ENCODE measurements around the gene PJVK. TPM values are rescaled to one million over a fixed set of nuclear protein-coding genes. Genes with fewer than 3 reads are reported as not detected.

Gene PJVK
- polyA plus RNA-seq, 1 donor from 2014 or later = 5.5 TPM

DNA sequence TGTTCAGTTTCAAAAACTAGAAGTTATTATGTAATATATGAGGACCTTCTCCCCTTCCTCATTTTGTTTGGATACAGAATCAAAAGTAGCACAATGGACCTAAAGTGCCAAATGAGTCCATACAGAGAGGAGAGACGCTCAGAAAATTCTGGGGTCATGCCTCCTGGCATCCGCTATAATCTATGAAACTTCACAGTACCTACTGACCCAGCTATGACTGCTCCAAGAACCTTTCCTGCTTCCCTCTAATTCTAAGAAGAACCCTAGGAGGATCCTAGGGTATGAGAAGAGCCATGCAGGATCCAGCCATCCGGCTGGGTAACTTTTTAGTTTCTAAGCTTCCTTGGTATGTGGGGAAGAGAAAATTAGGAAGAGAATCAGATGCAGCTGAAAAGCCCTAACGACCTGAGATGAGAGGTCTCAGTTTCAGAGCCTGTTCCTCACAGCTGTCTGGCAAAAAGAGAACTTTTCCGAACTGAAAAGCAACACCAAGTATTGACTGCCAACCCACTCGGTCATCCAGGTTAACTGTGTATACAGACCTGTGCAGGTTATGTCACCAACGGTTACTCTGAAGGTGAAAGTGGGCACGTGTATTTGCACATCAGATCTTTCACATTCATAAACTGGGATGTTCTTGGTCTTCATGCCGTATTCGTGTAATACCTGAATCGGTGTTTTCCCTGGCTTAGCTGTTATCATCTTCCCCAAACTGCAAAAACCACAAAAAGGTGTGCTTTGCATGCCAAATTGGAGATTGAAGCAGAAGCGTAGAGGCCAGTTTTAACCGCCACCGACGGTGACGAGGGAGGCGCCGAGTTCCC is 1.3 kb upstream of the PJVK start:
- Histone ChIP-seq H3F3A (ENCODE audit: insufficient read depth, low read length, poor library complexity, severe bottlenecking) (no peaks in the 10 kb centered on the region), H2AFZ (ENCODE audit: low read depth, low read length) (peak overlapping the region; percentile 16)

DNA sequence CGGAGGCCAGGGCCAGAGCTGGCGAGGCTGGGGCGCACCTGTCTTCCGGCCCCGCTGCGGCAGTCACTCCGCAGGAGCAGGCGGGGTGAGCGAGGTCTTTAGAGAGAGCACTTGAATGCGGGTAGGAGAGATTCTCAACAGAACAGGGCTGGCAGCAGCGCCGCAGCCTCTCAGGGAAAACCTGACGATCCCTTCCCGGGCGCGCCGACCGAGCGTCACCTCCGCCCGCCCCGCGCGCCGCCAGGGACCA is 729 bp upstream of the PJVK start:
- Histone ChIP-seq H3K9ac (ENCODE audit: low read length) (peak overlapping the region; percentile 95), H3K27me3 (ENCODE audit: insufficient read depth, low read depth, low read length) (no peaks in the 10 kb centered on the region), H3K4me3 (ENCODE audit: low read length) (peak overlapping the region; percentile 78), H3K79me2 (replicated peaks; ENCODE audit: insufficient read depth, low read length) (peaks cover 28% of the 10 kb centered on the region), H3K36me3 (ENCODE audit: insufficient read depth, low read length) (no peaks in the 10 kb centered on the region), H2AFZ (ENCODE audit: low read depth, low read length) (peak overlapping the region; percentile 16), H3K9me2 (ENCODE audit: insufficient read depth, low read length) (no peaks in the 10 kb centered on the region), H3K27ac (ENCODE audit: low read length) (peak overlapping the region; percentile 92), H3K4me2 (ENCODE audit: low read length) (no peak overlapping the region), H3F3A (ENCODE audit: insufficient read depth, low read length, poor library complexity, severe bottlenecking) (no peaks in the 10 kb centered on the region), H3K9me3 (ENCODE audit: low read length) (no peaks in the 10 kb centered on the region), H4K20me1 (ENCODE audit: insufficient read depth) (no peaks in the 10 kb centered on the region)
- TF ChIP-seq TAF1 (IDR thresholded peaks at IDR 0.05; ENCODE audit: low read depth) (no peak), POLR2AphosphoS5 (IDR thresholded peaks at IDR 0.05) (no peak), SMC3 (conservative IDR thresholded peaks at IDR 0.05; ENCODE audit: poor library complexity) (no peak), RAD21 (conservative IDR thresholded peaks at IDR 0.05) (peak; percentile 33), EZH2 (IDR thresholded peaks at IDR 0.05; ENCODE audit: borderline replicate concordance, insufficient read depth, low read length, poor library complexity, severe bottlenecking) (no peak), MXI1 (conservative IDR thresholded peaks at IDR 0.05; ENCODE audit: poor library complexity, severe bottlenecking) (peak; percentile 82)
- TF ChIP-seq, protein P1, sequence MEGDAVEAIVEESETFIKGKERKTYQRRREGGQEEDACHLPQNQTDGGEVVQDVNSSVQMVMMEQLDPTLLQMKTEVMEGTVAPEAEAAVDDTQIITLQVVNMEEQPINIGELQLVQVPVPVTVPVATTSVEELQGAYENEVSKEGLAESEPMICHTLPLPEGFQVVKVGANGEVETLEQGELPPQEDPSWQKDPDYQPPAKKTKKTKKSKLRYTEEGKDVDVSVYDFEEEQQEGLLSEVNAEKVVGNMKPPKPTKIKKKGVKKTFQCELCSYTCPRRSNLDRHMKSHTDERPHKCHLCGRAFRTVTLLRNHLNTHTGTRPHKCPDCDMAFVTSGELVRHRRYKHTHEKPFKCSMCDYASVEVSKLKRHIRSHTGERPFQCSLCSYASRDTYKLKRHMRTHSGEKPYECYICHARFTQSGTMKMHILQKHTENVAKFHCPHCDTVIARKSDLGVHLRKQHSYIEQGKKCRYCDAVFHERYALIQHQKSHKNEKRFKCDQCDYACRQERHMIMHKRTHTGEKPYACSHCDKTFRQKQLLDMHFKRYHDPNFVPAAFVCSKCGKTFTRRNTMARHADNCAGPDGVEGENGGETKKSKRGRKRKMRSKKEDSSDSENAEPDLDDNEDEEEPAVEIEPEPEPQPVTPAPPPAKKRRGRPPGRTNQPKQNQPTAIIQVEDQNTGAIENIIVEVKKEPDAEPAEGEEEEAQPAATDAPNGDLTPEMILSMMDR (IDR thresholded peaks at IDR 0.05; ENCODE audit: poor library complexity, severe bottlenecking) = peak; percentile 16
- TF ChIP-seq, protein P2, sequence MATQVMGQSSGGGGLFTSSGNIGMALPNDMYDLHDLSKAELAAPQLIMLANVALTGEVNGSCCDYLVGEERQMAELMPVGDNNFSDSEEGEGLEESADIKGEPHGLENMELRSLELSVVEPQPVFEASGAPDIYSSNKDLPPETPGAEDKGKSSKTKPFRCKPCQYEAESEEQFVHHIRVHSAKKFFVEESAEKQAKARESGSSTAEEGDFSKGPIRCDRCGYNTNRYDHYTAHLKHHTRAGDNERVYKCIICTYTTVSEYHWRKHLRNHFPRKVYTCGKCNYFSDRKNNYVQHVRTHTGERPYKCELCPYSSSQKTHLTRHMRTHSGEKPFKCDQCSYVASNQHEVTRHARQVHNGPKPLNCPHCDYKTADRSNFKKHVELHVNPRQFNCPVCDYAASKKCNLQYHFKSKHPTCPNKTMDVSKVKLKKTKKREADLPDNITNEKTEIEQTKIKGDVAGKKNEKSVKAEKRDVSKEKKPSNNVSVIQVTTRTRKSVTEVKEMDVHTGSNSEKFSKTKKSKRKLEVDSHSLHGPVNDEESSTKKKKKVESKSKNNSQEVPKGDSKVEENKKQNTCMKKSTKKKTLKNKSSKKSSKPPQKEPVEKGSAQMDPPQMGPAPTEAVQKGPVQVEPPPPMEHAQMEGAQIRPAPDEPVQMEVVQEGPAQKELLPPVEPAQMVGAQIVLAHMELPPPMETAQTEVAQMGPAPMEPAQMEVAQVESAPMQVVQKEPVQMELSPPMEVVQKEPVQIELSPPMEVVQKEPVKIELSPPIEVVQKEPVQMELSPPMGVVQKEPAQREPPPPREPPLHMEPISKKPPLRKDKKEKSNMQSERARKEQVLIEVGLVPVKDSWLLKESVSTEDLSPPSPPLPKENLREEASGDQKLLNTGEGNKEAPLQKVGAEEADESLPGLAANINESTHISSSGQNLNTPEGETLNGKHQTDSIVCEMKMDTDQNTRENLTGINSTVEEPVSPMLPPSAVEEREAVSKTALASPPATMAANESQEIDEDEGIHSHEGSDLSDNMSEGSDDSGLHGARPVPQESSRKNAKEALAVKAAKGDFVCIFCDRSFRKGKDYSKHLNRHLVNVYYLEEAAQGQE (IDR thresholded peaks at IDR 0.05; ENCODE audit: borderline replicate concordance) = peak; percentile 45

More for the DNA sequence above, 1.3 kb upstream of the PJVK start:
- TF ChIP-seq TAF1 (IDR thresholded peaks at IDR 0.05; ENCODE audit: low read depth) (no peak), POLR2AphosphoS5 (IDR thresholded peaks at IDR 0.05) (no peak), EP300 (conservative IDR thresholded peaks at IDR 0.05; ENCODE audit: poor library complexity, severe bottlenecking) (no peak), EZH2 (IDR thresholded peaks at IDR 0.05; ENCODE audit: borderline replicate concordance, insufficient read depth, low read length, poor library complexity, severe bottlenecking) (no peak), RAD21 (conservative IDR thresholded peaks at IDR 0.05) (no peak), MXI1 (conservative IDR thresholded peaks at IDR 0.05; ENCODE audit: poor library complexity, severe bottlenecking) (no peak), SMC3 (conservative IDR thresholded peaks at IDR 0.05; ENCODE audit: poor library complexity) (no peak)
- TF ChIP-seq, protein P1 (IDR thresholded peaks at IDR 0.05; ENCODE audit: poor library complexity, severe bottlenecking) = no peak
- TF ChIP-seq, protein P2 (IDR thresholded peaks at IDR 0.05; ENCODE audit: borderline replicate concordance) = no peak
- Histone ChIP-seq H3K36me3 (ENCODE audit: insufficient read depth, low read length) (peaks cover 3% of the 10 kb centered on the region), H3K27me3 (ENCODE audit: insufficient read depth, low read depth, low read length) (no peaks in the 10 kb centered on the region), H3K4me2 (ENCODE audit: low read length) (peak overlapping the region; percentile 99), H3K79me2 (replicated peaks; ENCODE audit: insufficient read depth, low read length) (peaks cover 28% of the 10 kb centered on the region), H3K27ac (ENCODE audit: low read length) (peak overlapping the region; percentile 92), H3K9me2 (ENCODE audit: insufficient read depth, low read length) (no peaks in the 10 kb centered on the region), H3K4me3 (ENCODE audit: low read length) (peak overlapping the region; percentile 78), H4K20me1 (ENCODE audit: insufficient read depth) (no peaks in the 10 kb centered on the region), H3K9ac (ENCODE audit: low read length) (peak overlapping the region; percentile 95), H3K9me3 (ENCODE audit: low read length) (no peaks in the 10 kb centered on the region)

Measured in neural cell (in vitro differentiated cells).